Measurements from ENCODE around the gene CHMP5.

CHMP5 gene

GRCh38 chr9:33273266-33273971, 8.6 kb downstream of the CHMP5 start:
- DNase-seq (ENCODE audit: low read depth in 2 of 2), result no peak

GRCh38 chr9:33273972-33274328, 9.1 kb downstream of the CHMP5 start:
- DNase-seq (ENCODE audit: low read depth in 2 of 2), result no peak

- DNase-seq (ENCODE audit: low read depth in 2 of 2), result no peak
Observed at GRCh38 chr9:33277484-33277883, 12.6 kb downstream of the CHMP5 start.

- DNase-seq (ENCODE audit: low read depth in 2 of 2), result no peak
Observed at GRCh38 chr9:33285502-33285901, 20.7 kb downstream of the CHMP5 start.

GRCh38 chr9:33287087-33287490, 22.2 kb downstream of the CHMP5 start:
- no peak for DNase-seq (ENCODE audit: low read depth in 2 of 2)

GRCh38 chr9:33288235-33288634, 23.4 kb downstream of the CHMP5 start:
- no peak for DNase-seq (ENCODE audit: low read depth in 2 of 2)

GRCh38 chr9:33288828-33289483, 24.1 kb downstream of the CHMP5 start:
- no peak for DNase-seq (ENCODE audit: low read depth in 2 of 2)

- peak in 1 of 2 experiments; percentile 20 for DNase-seq (ENCODE audit: low read depth in 2 of 2)
Observed at GRCh38 chr9:33289496-33289895, 24.6 kb downstream of the CHMP5 start.

GRCh38 chr9:33289936-33290246, 25.0 kb downstream of the CHMP5 start:
- DNase-seq (ENCODE audit: low read depth in 2 of 2), result no peak

GRCh38 chr9:33290247-33291030, 25.6 kb downstream of the CHMP5 start, which contains the start of gene NFX1:
Gene NFX1, plus strand, starts transcription at chr9:33290516. Its CDS starts 57 bp downstream, at chr9:33290573.
- peak; percentile 96 to 97 for DNase-seq (ENCODE audit: low read depth in 2 of 2)

GRCh38 chr9:33291031-33291397, 26.2 kb downstream of the CHMP5 start:
- no peak for DNase-seq (ENCODE audit: low read depth in 2 of 2)

GRCh38 chr9:33291901-33292300, 27.1 kb downstream of the CHMP5 start:
- no peak for DNase-seq (ENCODE audit: low read depth in 2 of 2)

GRCh38 chr9:33293782-33294181, 28.9 kb downstream of the CHMP5 start:
- DNase-seq (ENCODE audit: low read depth in 2 of 2), result no peak

- DNase-seq (ENCODE audit: low read depth in 2 of 2), result no peak
Observed at GRCh38 chr9:33294670-33295432, 30.0 kb downstream of the CHMP5 start.

- DNase-seq (ENCODE audit: low read depth in 2 of 2), result no peak
Observed at GRCh38 chr9:33295571-33295970, 30.7 kb downstream of the CHMP5 start.

- no peak for DNase-seq (ENCODE audit: low read depth in 2 of 2)
Observed at GRCh38 chr9:33297432-33297831, 32.6 kb downstream of the CHMP5 start.

- DNase-seq (ENCODE audit: low read depth in 2 of 2), result no peak
Observed at GRCh38 chr9:33300546-33300945, 35.7 kb downstream of the CHMP5 start.

- no peak for DNase-seq (ENCODE audit: low read depth in 2 of 2)
Observed at GRCh38 chr9:33304362-33304761, 39.5 kb downstream of the CHMP5 start.

GRCh38 chr9:33306037-33306436, 41.2 kb downstream of the CHMP5 start:
- DNase-seq (ENCODE audit: low read depth in 2 of 2), result no peak

GRCh38 chr9:33307067-33307466, 42.2 kb downstream of the CHMP5 start:
- no peak for DNase-seq (ENCODE audit: low read depth in 2 of 2)

GRCh38 chr9:33309903-33310302, 45.1 kb downstream of the CHMP5 start:
- DNase-seq (ENCODE audit: low read depth in 2 of 2), result no peak

GRCh38 chr9:33310748-33311147, 45.9 kb downstream of the CHMP5 start:
- DNase-seq (ENCODE audit: low read depth in 2 of 2), result no peak
